GM13976 (cell line): ENCODE measurements around the gene DNAL1.

Experiments
- DNase-seq: peaks from one replicate; pipeline ENCODE4 v3.0.0; 2012; ENCODE audit warnings: low spot score
- in situ Hi-C: fragments of 300-500 bp; cut with MboI; formaldehyde crosslinking; loops from one replicate; pipeline ENCODE4 v1.12.0; 2022; ENCODE audit warnings: low sequenced_read_pairs, mixed read lengths, inconsistent platforms; ENCODE audit not compliant: unreplicated experiment
- TF ChIP-seq, protein P1 (sequence below): IDR thresholded peaks from 2 replicates; pipeline ENCODE4 v1.5.1; 2012; ENCODE audit warnings: borderline replicate concordance, mild to moderate bottlenecking; ENCODE audit not compliant: insufficient read depth; ENCODE audit errors: extremely low read depth, missing control alignments, control extremely low read depth

DNAL1 gene

DNA sequence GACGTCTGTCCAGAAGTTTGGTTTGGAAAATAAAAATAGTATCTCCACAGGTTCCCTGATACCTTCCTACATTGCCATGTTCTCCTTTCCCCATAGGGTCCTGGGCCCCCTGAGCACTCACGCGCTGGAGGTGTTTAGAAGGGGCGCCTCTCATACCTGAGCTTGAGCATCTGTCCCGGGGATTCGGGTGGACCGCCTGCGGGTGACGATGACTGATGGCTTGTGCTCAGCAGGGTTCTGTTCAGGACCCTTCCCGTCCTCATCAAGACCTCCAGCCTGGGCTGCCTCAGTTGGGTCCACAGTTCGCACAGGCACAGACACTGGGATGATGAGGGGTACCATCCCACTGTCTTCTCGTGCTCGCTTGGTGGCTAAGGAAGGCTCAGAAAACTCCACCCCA lies 92.1 kb downstream of the DNAL1 start:
- no peak for DNase-seq
- in situ Hi-C loops, result loop anchor here (25.0 kb wide), 1 partner anchor 300 kb away; no protein-coding TSS in a partner anchor
- TF ChIP-seq, protein P1, sequence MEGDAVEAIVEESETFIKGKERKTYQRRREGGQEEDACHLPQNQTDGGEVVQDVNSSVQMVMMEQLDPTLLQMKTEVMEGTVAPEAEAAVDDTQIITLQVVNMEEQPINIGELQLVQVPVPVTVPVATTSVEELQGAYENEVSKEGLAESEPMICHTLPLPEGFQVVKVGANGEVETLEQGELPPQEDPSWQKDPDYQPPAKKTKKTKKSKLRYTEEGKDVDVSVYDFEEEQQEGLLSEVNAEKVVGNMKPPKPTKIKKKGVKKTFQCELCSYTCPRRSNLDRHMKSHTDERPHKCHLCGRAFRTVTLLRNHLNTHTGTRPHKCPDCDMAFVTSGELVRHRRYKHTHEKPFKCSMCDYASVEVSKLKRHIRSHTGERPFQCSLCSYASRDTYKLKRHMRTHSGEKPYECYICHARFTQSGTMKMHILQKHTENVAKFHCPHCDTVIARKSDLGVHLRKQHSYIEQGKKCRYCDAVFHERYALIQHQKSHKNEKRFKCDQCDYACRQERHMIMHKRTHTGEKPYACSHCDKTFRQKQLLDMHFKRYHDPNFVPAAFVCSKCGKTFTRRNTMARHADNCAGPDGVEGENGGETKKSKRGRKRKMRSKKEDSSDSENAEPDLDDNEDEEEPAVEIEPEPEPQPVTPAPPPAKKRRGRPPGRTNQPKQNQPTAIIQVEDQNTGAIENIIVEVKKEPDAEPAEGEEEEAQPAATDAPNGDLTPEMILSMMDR, result no peak

DNA sequence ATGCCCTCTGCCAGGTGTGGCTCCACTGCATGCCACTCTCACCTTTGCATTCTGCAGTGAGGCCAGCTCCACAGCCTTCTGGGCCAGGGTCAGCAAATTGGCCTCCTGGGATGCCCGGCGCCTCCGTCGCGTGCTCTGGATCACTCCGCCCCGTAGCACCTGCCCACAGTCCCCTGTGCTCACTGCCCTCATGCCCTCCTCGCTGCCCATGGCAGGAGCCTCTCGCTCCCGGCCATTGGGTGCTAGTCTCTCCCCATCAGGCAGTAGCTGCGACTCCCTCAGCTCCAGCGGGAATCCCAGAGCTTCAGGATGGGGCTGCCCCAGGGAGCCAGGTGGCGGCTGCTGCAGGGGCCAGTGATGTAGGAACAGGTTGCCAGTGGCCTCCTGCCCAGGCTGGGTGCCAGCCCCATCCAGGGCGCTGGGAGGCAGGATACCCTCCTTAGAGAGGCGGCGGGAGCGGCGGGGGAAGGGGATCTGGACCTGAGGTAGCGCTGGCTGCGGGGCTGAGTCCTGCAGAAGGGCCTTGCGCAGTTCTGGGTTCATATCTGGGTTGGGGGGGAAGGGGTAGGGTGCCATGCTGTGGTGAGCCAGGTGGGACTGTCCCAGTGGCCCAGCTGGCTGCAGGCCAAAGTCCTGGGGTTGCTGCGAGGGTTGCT lies 93.9 kb downstream of the DNAL1 start:
- no peak for DNase-seq
- in situ Hi-C loops, result loop anchor here (25.0 kb wide), 1 partner anchor 299 kb away; no protein-coding TSS in a partner anchor
- TF ChIP-seq, protein P1, result no peak

DNA sequence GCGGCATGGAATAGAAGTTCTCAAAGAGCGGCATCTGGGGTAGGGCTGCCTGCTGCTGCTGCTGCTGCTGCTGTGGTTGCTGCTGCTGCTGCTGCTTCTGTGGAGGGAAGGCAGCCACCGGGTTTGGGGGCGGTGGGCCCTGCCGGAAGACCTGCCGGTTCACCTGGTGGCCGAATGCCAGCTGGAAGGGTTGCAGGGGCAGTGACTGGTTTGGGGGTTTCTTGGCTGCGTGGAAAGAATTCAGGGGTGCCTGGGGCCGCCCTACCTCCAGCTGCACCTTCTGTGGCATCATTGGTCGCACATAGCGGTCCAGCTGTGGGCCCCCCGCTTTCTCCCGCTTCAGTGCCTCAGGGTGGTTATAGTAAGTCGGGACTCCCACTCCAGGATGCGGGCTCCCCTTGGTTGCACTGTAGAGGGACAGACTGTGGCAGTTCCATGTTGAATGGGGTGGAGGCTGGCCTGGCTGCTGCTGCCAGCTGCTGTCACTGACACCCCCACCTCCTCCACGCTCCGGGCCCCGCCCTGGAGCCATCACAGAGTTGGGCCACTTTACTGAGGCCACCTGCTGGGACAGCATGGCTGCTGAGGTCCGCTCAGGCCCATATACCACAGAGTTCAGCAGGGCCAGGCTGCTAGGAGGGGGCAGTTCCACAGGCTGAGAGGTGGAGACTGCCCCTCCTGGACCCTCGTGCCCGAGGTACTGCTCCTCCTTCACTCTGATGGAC lies 94.5 kb downstream of the DNAL1 start:
- DNase-seq, result no peak
- TF ChIP-seq, protein P1, result no peak
- in situ Hi-C loops, result loop anchor here (25.0 kb wide), 1 partner anchor 298 kb away; no protein-coding TSS in a partner anchor

DNA sequence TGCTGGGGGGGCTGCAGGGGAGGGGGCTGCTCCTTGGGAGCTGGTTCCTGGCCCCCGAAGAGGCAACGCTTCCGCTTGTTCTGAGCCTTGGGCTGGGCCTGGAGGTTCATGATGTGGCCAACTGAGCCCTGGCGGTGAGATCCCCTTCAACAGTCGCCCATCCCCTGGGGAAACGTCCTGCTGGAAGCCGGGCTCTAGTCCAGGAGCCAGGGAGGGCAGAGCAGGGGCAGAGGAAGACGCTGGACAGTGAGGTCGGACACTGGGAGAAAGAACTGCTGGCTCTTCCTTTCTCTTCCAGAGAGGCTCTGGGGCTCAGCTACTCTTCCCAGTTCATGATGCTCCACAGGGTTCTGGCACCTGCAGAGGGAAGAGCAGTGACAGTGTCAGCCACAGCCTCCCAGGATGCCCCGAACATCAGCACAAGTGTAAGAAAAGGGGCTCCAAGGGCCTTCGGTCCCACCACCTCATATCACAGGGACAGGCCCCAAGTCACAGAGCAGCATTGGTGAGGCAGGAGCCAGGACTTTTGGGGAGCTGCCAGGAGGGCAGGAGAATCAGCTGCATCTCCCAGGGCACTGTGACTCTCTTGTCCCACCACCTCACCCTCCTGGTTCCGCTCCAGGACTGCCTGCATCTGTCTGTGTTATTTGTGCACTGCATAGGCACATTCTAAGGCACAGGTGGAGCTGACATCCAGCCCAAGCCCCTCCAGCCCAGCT lies 95.3 kb downstream of the DNAL1 start:
- in situ Hi-C loops, result loop anchor here (25.0 kb wide), 1 partner anchor 297 kb away; no protein-coding TSS in a partner anchor
- no peak for DNase-seq
- TF ChIP-seq, protein P1, result no peak

DNA sequence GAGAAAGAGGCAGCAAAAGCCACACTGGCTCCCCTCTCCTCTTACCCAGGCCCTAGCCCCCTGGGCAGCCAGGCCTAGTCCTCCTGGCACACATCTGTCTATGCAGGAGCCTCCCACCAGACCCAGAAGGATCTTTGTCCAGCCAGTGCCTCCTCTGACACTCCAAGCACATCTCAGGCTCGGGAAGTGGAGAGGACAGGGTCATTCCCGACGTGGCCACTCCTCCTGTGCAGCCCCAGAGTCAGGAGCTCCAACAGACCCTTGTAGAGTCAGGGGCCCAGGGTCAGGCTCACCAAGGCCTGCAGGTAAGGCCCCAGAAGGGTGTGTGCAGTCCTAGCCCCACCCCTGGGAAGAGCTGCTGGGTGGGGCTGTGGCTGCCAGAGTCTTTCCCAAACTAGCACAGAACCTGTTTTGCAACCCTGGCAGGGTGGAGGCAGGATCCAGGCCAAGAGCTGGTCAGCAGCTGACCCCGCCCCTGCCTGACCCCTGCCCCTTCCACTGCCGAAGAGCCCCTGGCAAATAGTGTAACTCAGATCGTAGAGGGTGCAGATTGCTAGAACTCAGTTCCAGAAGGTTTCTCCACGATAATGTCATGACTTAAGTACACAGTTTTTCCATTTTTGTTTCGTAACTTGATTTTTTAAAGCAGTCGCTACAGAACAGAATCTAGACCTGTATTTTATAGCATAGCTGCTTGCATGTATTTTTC lies 96.0 kb downstream of the DNAL1 start:
- no peak for DNase-seq
- in situ Hi-C loops, result loop anchor here (25.0 kb wide), 1 partner anchor 297 kb away; no protein-coding TSS in a partner anchor

More for the DNA sequence above, 96.0 kb downstream of the DNAL1 start:
- TF ChIP-seq, protein P1, result no peak
